Activated CD8-positive, alpha-beta T cell treated with anti-CD3 and anti-CD28 coated beads, Interleukin-2, amount 10 ng/mL, durations not matched to agents 7 days and 5 days (primary cell): ENCODE measurements around the gene EFNA2. TPM values are rescaled to one million over a fixed set of nuclear protein-coding genes. Genes with fewer than 3 reads are reported as not detected.

ENCODE experiments used
- ATAC-seq: fragments of 150-1000 bp; cut with Tn5 transposase; one replicate; pipeline ENCODE4 v1.10.0; 2021; ENCODE audit warnings: moderate library complexity
- CTCF ChIA-PET: fragments of 350-600 bp; sonication (Branson Sonifier 250); formaldehyde crosslinking; loops from one replicate; lab custom pipeline; 2021; ENCODE audit warnings: antibody characterized with exemption; lab: Charles Lee
- POLR2A ChIA-PET: fragments of 350-600 bp; sonication (Branson Sonifier 250); formaldehyde crosslinking; loops from one replicate; lab custom pipeline; 2021; ENCODE audit warnings: antibody characterized with exemption; lab: Charles Lee
- DNase-seq: peaks from one replicate; pipeline ENCODE4 v3.0.0-alpha.2; 2020
- H3K27ac Mint-ChIP-seq: one replicate; pipeline ENCODE4 v1.8.0; 2021; ENCODE audit warnings: mild to moderate bottlenecking, mixed read lengths
- H3K27me3 Mint-ChIP-seq: one replicate; pipeline ENCODE4 v1.8.0; 2021; ENCODE audit warnings: low read depth, mixed read lengths
- H3K36me3 Mint-ChIP-seq: one replicate; pipeline ENCODE4 v1.8.0; 2021; ENCODE audit warnings: low read depth, mixed read lengths
- H3K4me1 Mint-ChIP-seq: one replicate; pipeline ENCODE4 v1.8.0; 2021; ENCODE audit warnings: low read depth, mixed read lengths
- H3K4me3 Mint-ChIP-seq: one replicate; pipeline ENCODE4 v1.8.0; 2021; ENCODE audit warnings: mild to moderate bottlenecking, mixed read lengths
- H3K9me3 Mint-ChIP-seq: one replicate; pipeline ENCODE4 v1.8.0; 2022; ENCODE audit warnings: mixed read lengths; ENCODE audit not compliant: insufficient read depth
- total RNA-seq, 2 experiments: library from RNA; stranded (reverse); gene quantifications; one replicate each; pipeline ENCODE4 v1.2.3, GENCODE V29; 2021

Gene EFNA2
- total RNA-seq, 2 experiments from 2014 or later: not detected

GRCh38 chr19:1340681-1341469 lies 55.2 kb downstream of the EFNA2 start:
- no peaks in the 10 kb centered on the region for H3K36me3 Mint-ChIP-seq
- H3K27ac Mint-ChIP-seq: no peak overlapping the region
- peaks cover 3% of the 10 kb centered on the region for H3K27me3 Mint-ChIP-seq
- POLR2A ChIA-PET: no interaction called here
- H3K4me3 Mint-ChIP-seq: no peak overlapping the region
- DNase-seq (no peak), ATAC-seq (no peak)
- no peaks in the 10 kb centered on the region for H3K9me3 Mint-ChIP-seq
- CTCF ChIA-PET: no interaction called here
- H3K4me1 Mint-ChIP-seq: peaks cover 8% of the 10 kb centered on the region

- peaks cover 8% of the 10 kb centered on the region for H3K4me1 Mint-ChIP-seq
- CTCF ChIA-PET: interaction anchor here (0.7 kb wide), 1 partner anchor 120 kb away, joined by 3 read pairs; no protein-coding TSS in a partner anchor
- no peaks in the 10 kb centered on the region for H3K9me3 Mint-ChIP-seq
- H3K27ac Mint-ChIP-seq: no peak overlapping the region
- DNase-seq: no peak
- H3K27me3 Mint-ChIP-seq: peaks cover 3% of the 10 kb centered on the region
- no peak overlapping the region for H3K4me3 Mint-ChIP-seq
- H3K36me3 Mint-ChIP-seq: no peaks in the 10 kb centered on the region
- POLR2A ChIA-PET: no interaction called here
- ATAC-seq: no peak
Observed at GRCh38 chr19:1343041-1343440, 57.4 kb downstream of the EFNA2 start.

- CTCF ChIA-PET: no interaction called here
- POLR2A ChIA-PET: no interaction called here
- no peaks in the 10 kb centered on the region for H3K9me3 Mint-ChIP-seq
- H3K4me3 Mint-ChIP-seq: no peak overlapping the region
- H3K27ac Mint-ChIP-seq: no peak overlapping the region
- peaks cover 10% of the 10 kb centered on the region for H3K27me3 Mint-ChIP-seq
- H3K36me3 Mint-ChIP-seq: no peaks in the 10 kb centered on the region
- no peak for ATAC-seq
- no peak for DNase-seq
- H3K4me1 Mint-ChIP-seq: peaks cover 9% of the 10 kb centered on the region
Observed at GRCh38 chr19:1349211-1349610, 63.5 kb downstream of the EFNA2 start.

- ChIA-PET POLR2A (interaction anchor here (0.5 kb wide), 1 partner anchor 53 kb away, joined by 3 read pairs; no protein-coding TSS in a partner anchor), CTCF (no interaction called here)
- Mint-ChIP-seq H3K4me1 (peaks cover 7% of the 10 kb centered on the region), H3K36me3 (peaks cover 2% of the 10 kb centered on the region), H3K27me3 (peaks cover 8% of the 10 kb centered on the region), H3K27ac (no peak overlapping the region), H3K9me3 (no peaks in the 10 kb centered on the region), H3K4me3 (no peak overlapping the region)
- ATAC-seq (no peak), DNase-seq (no peak)
Observed at GRCh38 chr19:1350867-1351266, 65.2 kb downstream of the EFNA2 start.

Other genes with a start within 250 kb of the EFNA2 start
- 10 to 100 TPM; 76.6 to 77.5 TPM for gene ABCA7, start 245.8 kb upstream of the EFNA2 start, total RNA-seq
- gene ARHGAP45, start 218.7 kb upstream of the EFNA2 start, total RNA-seq: 100 to 1,000 TPM; 433 to 445 TPM
- 100 to 1,000 TPM; 176 to 177 TPM for gene POLR2E, start 190.5 kb upstream of the EFNA2 start, total RNA-seq
- gene GPX4, start 181.9 kb upstream of the EFNA2 start, total RNA-seq: 100 to 1,000 TPM; 174 to 177 TPM
- 10 to 100 TPM; 58.6 to 70.5 TPM for gene SBNO2, start 111.6 kb upstream of the EFNA2 start, total RNA-seq
- gene STK11, start 80.1 kb upstream of the EFNA2 start, total RNA-seq: 10 to 100 TPM; 68.8 to 70.8 TPM
- under 1 TPM in 1 of 2 experiments, not detected in 1; 0.10 TPM for gene CBARP, start 47.9 kb upstream of the EFNA2 start, total RNA-seq
- 100 to 1,000 TPM; 209 to 222 TPM for gene ATP5F1D, start 44.1 kb upstream of the EFNA2 start, total RNA-seq
- 10 to 100 TPM; 88.4 to 94.3 TPM for gene MIDN, start 37.3 kb upstream of the EFNA2 start, total RNA-seq
- gene CIRBP, start 16.5 kb upstream of the EFNA2 start, total RNA-seq: 100 to 1,000 TPM; 172 to 195 TPM
- gene FAM174C, start 10.3 kb upstream of the EFNA2 start, total RNA-seq: 10 to 100 TPM; 57.1 TPM
- 100 to 1,000 TPM; 122 to 127 TPM for gene NDUFS7, start 98.0 kb downstream of the EFNA2 start, total RNA-seq
- 10 to 100 TPM; 26.2 to 26.8 TPM for gene GAMT, start 115.7 kb downstream of the EFNA2 start, total RNA-seq
- 100 to 1,000 TPM; 264 to 270 TPM for gene DAZAP1, start 121.7 kb downstream of the EFNA2 start, total RNA-seq
- gene RPS15, start 152.5 kb downstream of the EFNA2 start, total RNA-seq: 1,000 to 10,000 TPM; 1,384 TPM
- not detected for gene APC2, start 164.2 kb downstream of the EFNA2 start, total RNA-seq
- gene C19orf25, start 193.3 kb downstream of the EFNA2 start, total RNA-seq: 10 to 100 TPM; 33.3 to 38.2 TPM
- 1 to 10 TPM; 3.4 to 4.1 TPM for gene PCSK4, start 204.5 kb downstream of the EFNA2 start, total RNA-seq
- gene REEP6, start 205.3 kb downstream of the EFNA2 start, total RNA-seq: 1 to 10 TPM; 1.7 to 1.9 TPM
- 1 to 10 TPM; 2.8 to 3.9 TPM for gene ADAMTSL5, start 227.1 kb downstream of the EFNA2 start, total RNA-seq
- not detected for gene PLK5, start 238.2 kb downstream of the EFNA2 start, total RNA-seq